GM21723 (cell line): Measurements from ENCODE around the gene HEYL.

ENCODE experiments used
- ATAC-seq: cut with Tn5 transposase; IDR thresholded peaks from one replicate; pipeline ENCODE4 v1.9.1; 2021; ENCODE audit warnings: mild to moderate bottlenecking, moderate library complexity; ENCODE audit not compliant: unreplicated experiment

HEYL gene

DNA sequence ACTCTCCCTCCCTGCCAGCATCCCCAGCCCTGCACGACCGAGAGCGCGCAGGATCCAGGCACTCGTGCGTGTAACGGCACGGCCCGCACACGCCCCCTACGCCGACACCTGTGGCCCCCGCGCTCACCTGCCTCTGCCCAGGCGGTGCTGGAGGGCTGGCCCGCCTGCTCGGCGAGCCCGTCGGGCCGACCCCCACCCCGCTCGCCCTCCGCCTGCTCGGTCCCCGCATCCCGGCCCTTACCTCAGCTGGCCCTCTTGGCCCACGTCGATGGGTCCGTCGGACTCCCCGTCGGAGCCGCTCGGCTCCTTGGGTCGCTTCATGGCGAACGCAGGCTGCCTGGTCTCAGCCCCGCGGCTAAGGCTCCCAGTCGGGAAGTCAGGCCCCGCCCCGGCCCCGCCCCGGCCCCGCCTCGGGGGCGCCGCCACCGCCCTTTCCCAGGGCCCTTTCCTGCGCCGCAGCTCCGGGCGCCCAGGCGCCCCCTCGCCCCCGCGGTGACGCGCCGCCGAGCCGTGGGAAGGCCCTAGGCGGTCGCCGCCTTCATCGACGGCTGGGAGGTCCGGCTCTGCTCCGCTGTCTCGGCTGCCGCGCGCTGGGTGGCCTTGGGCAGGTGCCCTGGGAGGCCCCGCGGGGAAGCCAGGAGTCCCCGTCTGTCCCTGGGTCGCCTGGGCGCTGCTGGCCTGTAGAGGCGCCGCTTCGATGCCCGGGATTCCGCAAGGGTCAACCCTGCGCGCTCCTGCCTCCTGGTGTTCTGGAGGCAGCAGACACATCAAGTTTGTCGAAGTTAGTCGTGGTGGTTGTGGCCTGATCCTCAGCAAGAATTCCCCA is at the start of gene HEYL:
HEYL (minus strand) TSS at position 339 of the 826 bp plus-strand sequence; CDS start at position 321, 18 bp downstream.
- ATAC-seq = no peak

DNA sequence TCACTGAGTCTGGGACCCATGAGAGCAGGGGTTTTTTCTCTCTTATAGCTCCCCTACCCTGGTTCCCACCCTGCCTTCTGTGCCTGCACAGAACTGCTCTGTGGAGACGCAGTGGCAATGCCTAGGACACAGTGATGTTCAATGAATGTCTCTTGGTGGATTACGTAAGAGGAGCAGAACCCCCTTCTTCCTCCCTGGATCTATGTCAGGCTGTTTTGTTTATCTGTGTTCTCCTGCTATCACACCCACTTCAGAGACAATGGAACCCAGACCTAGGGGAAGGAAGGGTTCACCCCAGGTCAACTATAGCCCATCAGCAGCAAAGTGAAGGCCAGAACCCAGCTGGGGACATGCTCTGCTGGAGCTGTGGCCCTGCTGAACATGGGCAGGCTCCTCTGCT is 49.8 kb upstream of the HEYL start:
- ATAC-seq = no peak

DNA sequence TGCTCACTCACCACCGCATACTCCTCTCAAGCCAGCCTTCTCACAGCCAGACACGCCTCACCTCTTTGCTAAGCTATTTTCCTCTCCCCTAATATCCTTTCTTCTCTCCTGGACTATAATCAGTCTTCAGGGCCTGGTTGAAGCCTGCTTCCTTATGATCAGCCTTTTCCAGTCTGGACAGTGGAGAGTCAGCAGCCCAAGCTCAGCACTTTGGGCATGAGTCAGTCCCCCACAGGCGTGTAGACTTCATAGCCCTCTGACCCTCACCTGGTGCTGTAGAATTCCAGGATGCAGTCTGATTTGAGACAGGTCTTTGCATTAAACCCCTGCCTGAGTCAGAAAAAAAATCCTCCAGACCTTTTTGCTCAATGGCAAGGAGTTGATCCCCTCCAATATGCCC is 49.3 kb upstream of the HEYL start:
- ATAC-seq = no peak

DNA sequence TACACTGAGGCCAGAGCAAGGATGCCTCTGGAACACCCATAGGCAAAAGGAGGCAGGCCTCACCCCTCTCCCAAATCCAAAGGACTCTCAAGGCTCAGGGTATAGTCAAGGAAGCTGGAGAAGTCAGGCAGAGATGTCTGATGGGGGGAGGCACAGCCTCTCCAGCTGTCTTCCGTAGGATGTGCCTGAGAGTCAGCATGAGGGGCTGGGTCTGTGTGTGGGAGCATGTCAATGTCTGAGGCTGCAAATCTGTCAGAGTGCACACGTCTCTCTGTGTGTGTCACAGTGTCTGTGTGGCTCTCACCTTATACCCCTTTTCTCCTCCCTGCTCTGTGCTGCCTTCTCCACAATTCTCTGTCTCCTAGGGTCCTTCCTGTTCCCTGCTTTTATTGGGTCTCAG is 47.8 kb upstream of the HEYL start:
- no peak for ATAC-seq

DNA sequence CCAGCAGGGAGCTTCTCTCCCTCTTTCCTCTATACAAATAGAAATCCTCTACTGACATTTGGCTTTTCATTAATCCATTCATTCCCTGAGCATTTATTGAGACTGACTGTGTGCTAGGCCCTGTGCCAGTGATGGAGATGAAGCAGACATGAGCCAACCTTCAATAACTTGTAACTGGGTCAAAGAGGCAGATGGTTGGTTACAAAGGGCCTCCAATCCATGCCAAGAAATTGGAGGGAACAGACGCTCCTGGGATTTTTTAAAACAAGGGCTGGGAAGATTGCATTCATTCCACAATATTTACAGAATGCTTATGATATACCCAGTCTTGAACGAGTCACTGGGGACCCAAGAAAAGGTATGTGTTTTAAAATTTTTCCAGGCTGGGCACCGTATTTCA is 45.6 kb upstream of the HEYL start:
- ATAC-seq = no peak

DNA sequence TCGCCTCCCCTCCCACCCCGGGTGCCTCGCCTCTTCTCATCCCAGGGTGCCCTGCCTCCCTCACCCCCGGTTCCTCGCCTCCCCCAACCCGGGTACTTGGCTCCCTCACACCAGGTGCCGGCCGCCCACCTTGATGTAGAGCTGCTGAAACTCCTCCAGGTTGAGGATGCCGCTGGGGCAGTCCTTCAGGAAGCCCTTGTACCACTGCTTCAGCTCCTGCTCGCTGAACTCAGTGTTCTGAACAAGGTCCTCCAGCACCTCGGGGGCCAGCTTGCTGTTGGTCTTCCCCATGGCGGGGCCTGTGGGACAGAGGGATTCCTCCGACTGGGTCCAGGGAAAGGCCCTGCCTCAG is 44.8 kb upstream of the HEYL start:
- no peak for ATAC-seq

DNA sequence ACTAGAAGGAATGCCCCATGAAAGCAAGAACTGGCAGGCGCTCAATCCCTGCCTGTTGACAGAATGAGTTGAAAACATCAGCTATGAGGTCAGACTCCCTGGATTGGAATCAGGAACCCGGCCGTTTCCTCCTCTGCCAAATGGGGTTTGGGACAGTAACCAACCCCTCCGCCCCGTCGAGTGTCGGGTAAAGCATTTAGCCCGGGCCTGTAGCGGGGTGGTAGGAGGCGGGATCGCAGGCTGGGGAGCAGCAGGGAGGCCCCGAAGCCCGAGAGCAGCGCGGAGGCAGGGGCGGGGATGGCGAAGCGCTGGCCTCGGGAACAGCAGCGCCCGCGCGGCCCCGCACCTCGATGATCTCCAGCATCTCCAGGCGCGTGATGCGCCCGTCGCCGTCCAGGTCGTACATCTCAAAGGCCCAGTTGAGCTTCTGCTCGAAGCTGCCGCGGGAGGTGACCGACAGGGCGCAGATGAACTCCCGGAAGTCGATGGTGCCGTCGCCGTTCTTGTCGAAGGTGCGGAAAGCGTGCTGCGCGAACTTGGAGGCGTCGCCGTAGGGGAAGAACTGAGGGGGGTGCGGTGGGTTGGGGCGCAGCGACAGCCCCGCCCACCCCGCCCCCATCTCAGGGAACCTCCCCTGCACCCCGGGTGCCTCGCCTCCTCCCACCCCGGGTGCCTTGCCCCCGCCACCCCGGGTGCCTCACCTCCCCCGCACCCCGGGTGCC is 44.3 kb upstream of the HEYL start:
- no peak for ATAC-seq

DNA sequence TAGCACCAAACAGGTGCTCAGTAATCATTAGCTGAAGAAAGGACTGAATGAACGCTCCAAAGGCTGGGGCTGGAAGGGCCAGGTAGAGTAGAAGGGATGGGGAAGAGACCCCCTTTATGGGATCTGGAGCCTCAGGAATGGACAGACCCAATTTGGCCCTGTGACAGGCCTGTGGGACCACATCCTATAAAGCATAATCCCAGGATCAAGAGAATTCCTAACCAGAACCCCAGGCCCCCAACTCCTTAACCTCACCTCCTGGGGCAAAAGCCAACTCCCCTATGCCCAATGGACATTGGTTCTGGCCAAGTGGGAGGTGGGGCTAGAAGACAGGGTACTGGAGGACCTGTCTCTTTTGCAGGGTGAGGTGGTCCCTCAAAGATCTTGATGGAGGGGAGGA is 42.6 kb upstream of the HEYL start:
- no peak for ATAC-seq

DNA sequence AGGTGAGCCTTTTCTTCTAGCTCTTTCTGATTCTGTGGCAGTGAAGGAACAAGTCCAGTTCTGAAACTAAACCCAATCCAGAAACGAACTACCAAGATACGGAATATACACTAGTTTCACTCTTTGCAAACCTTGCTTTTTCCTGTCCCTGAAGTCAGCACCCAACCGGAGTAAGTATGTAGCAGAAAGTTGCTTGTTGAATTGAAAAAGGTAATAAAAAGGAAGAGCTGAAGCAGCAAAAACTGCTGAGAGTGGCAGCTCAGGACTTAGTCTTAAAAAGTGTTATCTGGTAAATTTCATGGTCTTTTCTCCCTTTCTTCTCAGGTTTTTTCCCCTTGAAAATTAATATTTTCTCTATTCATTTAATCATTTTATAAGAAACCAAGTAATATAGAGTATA is 41.9 kb upstream of the HEYL start:
- no peak for ATAC-seq

DNA sequence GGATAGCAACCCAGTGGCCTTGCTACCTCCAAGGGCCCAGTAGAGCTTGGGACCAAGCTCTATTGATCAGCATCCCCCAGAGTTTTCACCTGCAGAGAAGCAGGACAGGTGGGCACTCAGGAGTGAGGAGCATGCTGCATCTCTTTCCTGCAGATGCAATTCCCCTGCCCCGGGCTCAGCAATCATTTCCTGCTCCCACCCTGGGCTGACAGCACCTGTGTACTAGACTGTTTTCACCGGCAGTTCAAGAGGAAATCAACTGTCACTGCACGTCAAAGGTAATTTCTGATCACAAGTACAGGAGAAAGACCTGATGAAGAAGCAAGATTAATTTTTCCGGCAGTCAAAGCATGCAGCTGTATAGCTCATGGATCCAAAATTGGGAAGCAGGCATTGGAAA is 41.3 kb upstream of the HEYL start:
- no peak for ATAC-seq

DNA sequence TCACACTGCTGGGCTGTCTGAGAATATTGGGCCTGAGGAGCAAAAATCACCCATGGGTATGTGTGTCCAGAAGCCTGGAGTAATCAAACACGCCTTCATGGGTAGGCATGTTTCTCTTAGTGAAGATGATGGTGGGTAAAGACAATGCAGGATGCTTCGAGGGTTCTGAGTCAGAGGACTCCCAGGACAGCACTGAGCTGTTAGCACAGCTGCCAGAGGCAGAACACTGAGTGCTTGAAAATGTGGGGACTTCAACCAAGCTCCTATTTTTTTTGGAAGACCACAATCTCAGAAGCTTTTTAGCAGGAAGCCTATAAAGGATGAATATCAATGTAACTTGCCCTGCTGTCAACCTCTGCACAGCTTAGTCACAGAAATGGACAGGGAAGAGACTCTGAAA is 40.4 kb upstream of the HEYL start:
- ATAC-seq = no peak

DNA sequence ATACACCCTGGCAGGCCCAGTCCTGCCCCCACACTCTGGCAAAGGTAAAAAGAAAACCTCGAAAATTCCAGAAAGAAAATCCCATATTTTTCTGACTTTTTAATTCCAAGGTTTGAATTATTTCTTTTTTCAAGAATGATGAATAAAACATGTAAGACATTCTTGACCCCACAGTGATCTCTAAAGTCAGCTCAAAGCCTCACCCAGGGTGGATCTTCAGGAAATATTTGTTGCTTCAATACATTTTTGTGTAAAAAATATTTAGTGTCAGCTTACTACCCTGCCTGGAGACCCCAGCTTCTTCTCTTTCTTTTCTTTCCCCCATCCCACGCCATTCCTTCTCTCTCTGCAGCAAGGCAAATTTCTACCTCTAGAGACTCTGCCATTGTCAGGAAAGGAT is 39.4 kb upstream of the HEYL start:
- no peak for ATAC-seq

DNA sequence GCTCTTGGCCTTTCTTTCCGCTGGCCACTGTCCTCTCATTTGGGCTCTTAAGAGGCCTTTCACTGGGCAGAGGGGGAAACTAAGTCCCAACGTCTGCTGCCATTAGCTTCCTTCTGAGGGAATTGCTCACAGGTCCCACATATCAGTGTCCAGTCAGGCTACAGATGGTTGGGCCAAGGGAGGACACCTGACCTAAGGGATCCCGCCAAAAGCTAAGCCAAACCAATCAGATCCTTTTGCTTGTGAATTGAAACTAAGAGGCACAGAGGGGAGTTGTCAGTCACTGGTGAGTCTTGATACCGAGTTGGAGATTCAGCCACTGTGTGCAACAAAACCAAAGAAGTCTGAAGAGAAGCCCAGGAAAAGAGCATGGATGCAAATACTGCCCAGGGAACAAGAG is 38.2 kb upstream of the HEYL start:
- ATAC-seq = no peak

DNA sequence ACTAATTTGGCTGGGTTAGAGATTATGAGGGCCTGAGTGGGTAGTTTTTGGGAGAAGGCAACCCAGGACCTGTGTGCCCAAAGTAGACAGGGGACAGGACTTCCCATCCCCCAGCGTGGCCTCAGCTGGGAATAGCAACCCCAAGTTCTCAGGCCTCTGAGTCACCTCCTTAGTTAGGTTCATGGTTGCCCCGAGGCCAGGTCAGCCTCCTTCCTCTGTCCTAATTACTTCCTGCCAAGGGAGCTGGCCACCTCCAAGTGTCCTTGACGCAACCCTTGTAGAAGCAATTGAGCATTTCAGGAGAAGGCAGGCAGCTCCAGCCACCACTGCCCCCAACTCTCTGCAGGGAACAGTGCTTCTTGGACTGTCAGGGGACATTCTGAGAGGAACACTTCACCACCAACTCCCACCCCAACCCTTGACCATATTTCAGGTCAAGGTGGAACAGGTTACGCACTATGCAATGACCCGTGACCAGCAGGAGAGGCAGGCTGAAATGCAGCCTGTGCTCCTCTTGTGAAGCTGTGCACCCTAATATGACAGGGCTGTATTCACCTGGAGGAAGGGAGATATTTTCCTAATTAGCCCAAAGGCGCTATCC is 37.6 kb upstream of the HEYL start:
- no peak for ATAC-seq

DNA sequence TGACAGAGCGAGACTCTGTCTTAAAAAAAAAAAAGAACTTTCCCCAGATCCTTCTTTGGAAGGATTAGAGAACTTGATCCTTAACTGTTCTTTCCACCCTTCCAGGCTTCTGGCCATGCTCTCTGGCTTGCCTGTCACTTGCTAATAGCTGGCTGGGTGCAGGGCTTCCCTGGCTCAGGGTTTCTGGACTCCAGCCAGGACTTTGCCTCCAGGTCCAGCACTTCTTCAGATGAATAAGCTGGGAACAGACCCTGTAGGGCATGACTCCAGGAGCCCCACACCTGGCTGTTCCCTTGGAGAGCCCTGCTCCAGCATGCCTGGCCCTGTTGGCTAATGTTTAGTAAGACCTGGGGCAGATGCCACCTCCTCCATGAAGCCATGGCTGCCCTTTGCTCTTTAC is 35.8 kb upstream of the HEYL start:
- no peak for ATAC-seq

DNA sequence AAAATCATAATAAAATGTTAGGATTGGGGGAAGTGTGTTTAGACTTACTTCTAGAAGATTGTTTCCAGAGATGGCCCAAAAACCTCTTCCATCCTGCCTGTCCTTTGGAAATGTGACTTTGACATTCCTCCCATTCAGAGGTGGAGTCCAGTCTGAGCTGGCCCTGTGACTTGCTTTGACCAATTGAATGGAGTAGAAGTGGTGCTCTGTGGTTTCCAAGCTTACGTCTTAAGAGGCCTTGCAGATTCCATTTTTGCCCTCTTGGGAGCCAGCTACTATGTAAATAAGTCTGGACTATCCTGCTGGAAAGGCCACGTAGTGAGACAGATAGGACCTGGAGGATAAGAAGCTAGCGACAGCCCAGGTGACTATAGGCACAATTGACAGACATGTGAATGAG is 33.8 kb upstream of the HEYL start:
- ATAC-seq = no peak

DNA sequence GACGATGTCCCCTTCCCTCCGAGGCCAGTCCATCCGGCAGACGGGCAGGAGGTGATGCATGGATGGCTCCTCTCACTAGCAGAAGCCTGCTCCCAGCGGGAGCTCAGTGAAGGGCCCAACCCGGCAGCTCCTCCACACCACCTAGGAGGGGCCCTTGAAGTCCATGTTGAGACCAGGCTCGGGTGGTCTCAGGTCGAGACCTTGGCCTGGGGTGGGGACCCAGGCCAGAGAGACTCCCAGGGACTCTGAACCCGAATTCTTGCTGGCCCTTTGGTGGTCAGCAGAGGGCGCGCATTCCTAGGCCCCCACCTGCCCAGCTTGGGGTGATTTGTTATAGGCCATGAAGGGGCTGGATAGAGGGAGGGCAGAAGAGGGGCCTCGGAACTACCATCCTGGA is 33.1 kb upstream of the HEYL start:
- ATAC-seq = no peak

DNA sequence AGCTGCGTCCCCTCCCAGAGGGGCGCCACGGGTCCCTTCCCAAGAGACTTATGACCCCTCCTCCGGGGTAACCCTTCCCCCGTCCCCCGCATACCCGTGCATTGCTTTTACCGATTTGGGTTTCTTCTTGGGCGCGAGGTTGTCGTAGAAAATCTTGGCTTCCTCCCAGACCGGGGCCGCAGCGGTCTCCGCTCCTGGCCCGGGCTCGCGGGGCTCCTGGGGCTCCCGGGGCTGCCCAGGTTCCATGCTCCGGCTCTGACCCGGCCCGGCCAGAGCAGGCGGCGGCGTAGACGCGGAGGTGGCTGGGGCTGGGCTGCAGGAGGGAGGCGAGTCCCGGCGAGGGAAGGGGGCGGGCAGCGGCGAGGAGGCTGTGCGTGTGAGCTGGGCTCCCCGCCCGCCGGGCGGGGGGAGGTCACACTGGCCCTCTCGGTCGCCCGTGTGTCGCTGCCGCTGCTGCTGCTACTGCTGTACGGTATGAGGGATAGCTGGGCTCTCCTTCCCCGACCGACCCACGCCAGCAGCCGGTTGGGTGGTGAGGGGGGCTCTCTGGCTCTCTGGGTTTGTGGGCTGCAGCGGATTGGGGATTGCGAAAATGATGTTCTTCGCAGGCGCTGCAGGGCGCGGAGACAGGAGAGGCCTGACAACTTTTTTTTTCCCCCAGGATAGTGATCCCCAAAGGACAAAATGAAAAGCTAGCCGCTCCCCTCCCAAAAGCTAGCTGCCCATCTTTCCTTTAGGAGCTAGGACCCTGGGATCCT is 32.5 kb upstream of the HEYL start, which contains the start of gene NT5C1A:
NT5C1A (minus strand) TSS at position 315 of the 758 bp plus-strand sequence; CDS start at position 246, 69 bp downstream.
- no peak for ATAC-seq

DNA sequence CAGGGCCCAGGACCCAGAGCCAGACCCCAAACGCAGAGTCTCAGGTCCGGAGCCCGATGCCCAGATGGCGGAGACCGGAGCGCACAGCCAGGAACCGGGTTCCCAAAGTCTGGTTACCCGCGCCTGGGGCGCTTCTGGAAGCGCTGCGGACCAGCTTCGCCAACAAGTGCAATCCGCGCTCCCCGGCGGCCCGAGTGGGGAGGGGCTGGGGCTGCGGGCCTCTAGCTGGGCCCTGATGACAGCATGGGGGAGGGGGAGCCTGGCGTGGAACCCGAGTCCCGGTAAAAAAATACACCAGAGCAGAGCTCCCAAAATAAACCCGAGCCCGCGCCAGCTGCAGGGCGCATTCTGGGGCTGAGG is 32.0 kb upstream of the HEYL start:
- no peak for ATAC-seq

DNA sequence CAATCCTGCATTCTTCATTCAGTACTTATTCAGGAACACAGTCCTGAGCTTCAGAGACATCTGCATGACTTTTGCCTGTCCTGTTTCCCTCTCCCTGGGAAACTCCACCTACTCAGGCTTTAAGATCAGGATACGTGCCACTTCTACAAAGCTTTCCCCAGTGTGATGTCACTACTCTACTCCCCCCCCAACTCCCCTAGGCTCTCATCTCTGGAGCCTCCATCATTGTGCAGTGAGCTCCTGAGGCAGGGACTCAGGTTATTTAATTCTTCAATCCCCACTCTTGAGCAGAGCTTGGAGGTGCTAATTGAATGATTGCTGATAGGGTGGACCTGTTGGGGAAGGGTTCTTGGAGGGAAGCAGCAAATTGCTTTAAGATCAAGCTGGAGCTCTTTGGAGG is 31.2 kb upstream of the HEYL start:
- ATAC-seq = no peak

DNA sequence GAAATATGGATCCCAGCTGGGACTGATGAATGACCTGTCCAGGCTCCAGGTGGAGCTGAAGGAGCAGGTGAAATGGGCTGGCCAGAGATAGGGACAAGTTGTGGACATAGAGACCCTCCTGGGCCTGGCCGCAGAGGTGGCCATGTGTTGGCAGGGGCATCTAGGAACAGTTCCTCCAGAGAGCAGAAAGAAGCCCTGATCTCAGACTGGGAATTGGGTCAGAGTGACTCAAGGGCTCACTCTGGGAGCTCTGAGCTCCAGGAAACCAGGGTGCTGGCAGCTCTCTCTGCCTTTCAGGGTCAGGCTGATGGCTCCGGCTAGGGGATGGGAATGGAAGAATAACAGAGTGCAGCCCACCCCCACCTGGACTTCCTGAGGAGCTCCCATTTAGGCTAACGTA is 29.5 kb upstream of the HEYL start:
- ATAC-seq = no peak
